HEK293T (cell line): ENCODE measurements around the gene CYP21A2.
"Not testable (repeated sequence)": the region's sequence is repeated elsewhere in the genome, so short reads cannot be mapped to it uniquely, and the experiment has no call there.

ENCODE experiments used
- CTCF ChIA-PET: fragments of 350-600 bp; formaldehyde crosslinking; extraction: SDS; loops from one replicate; lab custom pipeline; 2021; ENCODE audit warnings: antibody characterized with exemption, inconsistent platforms; lab: Yijun Ruan, JAX
- POLR2A ChIA-PET: fragments of 350-600 bp; formaldehyde crosslinking; extraction: SDS; loops from one replicate; lab custom pipeline; 2020; ENCODE audit warnings: antibody characterized with exemption, inconsistent platforms; lab: Yijun Ruan, JAX
- DNase-seq: peaks from one replicate; pipeline ENCODE4 v3.0.0; 2012; ENCODE audit warnings: mixed read lengths; ENCODE audit errors: extremely low spot score
- ARNT ChIP-seq: fragments of 450-650 bp; IDR thresholded peaks from 2 replicates; pipeline ENCODE4 v1.6.1; 2017; ENCODE audit warnings: mild to moderate bottlenecking
- BHLHE40 ChIP-seq: fragments of 450-650 bp; IDR thresholded peaks from 2 replicates; pipeline ENCODE4 v1.6.1; 2016; ENCODE audit warnings: mild to moderate bottlenecking, moderate library complexity, borderline replicate concordance
- CTBP1 ChIP-seq: fragments of 450-650 bp; IDR thresholded peaks from 2 replicates; pipeline ENCODE4 v1.6.1; 2016; ENCODE audit warnings: borderline replicate concordance
- ELF4 ChIP-seq: fragments of 450-650 bp; IDR thresholded peaks from 2 replicates; pipeline ENCODE4 v1.6.1; 2017; ENCODE audit warnings: antibody characterized with exemption
- FOXA1 ChIP-seq: fragments of 450-650 bp; IDR thresholded peaks from 2 replicates; pipeline ENCODE4 v1.6.1; 2016; ENCODE audit warnings: mild to moderate bottlenecking
- FOXK2 ChIP-seq: fragments of 450-650 bp; IDR thresholded peaks from 2 replicates; pipeline ENCODE4 v1.6.1; 2016; ENCODE audit warnings: mild to moderate bottlenecking
- FOXM1 ChIP-seq: fragments of 450-650 bp; IDR thresholded peaks from 2 replicates; pipeline ENCODE4 v1.6.1; 2017; ENCODE audit warnings: mild to moderate bottlenecking, borderline replicate concordance
- HDGF ChIP-seq: fragments of 450-650 bp; IDR thresholded peaks from 2 replicates; pipeline ENCODE4 v1.6.1; 2017; ENCODE audit warnings: antibody characterized with exemption, borderline replicate concordance
- L3MBTL2 ChIP-seq: fragments of 450-650 bp; conservative IDR thresholded peaks from 2 replicates; pipeline ENCODE4 v1.6.1; 2016; ENCODE audit warnings: mild to moderate bottlenecking
- LEF1 ChIP-seq: fragments of 450-650 bp; IDR thresholded peaks from 2 replicates; pipeline ENCODE4 v1.6.1; 2017; ENCODE audit warnings: mild to moderate bottlenecking, borderline replicate concordance
- NFRKB ChIP-seq: fragments of 450-650 bp; IDR thresholded peaks from 2 replicates; pipeline ENCODE4 v1.6.1; 2016; ENCODE audit warnings: mild to moderate bottlenecking, moderate library complexity
- SP1 ChIP-seq: fragments of 450-650 bp; IDR thresholded peaks from 2 replicates; pipeline ENCODE4 v1.6.1; 2017
- SUZ12 ChIP-seq: fragments of 450-650 bp; IDR thresholded peaks from 2 replicates; pipeline ENCODE4 v1.6.1; 2016; ENCODE audit warnings: mild to moderate bottlenecking
- TARDBP ChIP-seq: fragments of 450-650 bp; IDR thresholded peaks from 2 replicates; pipeline ENCODE4 v1.6.1; 2016
- ZNF384 ChIP-seq: fragments of 450-650 bp; IDR thresholded peaks from 2 replicates; pipeline ENCODE4 v1.6.1; 2016
- TF ChIP-seq, protein P1 (sequence below): fragments of 450-650 bp; IDR thresholded peaks from 2 replicates; pipeline ENCODE4 v1.6.1; 2016

Gene CYP21A2

DNA sequence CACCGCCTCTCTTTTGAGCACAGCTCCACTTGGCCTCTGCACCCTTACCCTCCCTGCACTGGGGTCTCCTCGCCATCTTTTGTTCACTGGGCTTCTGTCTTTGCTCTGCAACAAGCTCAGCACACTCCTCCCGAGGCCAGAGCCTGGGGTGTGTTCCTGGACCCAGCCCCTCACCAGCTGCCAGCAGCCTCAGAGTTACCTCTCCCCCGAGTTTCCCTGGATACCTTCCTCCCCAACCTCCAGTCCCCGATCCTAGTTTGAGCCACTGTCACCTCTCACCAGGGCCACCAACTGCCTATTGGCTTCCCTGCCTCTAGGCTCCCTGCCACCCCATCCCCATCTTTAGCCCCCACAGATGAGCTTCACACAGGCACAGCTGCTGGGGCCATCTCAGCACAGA, 12.3 kb downstream of the CYP21A2 start:
- CTCF ChIA-PET = interaction anchor here (1.0 kb wide), 1 partner anchor 818 kb away, joined by 3 read pairs; no protein-coding TSS in a partner anchor
- DNase-seq = no peak
- TF ChIP-seq NFRKB (no peak), L3MBTL2 (no peak), ARNT (no peak), FOXM1 (no peak)
- POLR2A ChIA-PET = no interaction called here

GRCh38 chr6:32052626-32053025, 14.4 kb downstream of the CYP21A2 start:
- CTCF ChIA-PET, POLR2A ChIA-PET, DNase-seq: not testable (repeated sequence)

- DNase-seq, CTCF ChIA-PET, POLR2A ChIA-PET: not testable (repeated sequence)
Observed at GRCh38 chr6:32053314-32053713, 15.1 kb downstream of the CYP21A2 start.

- CTCF ChIA-PET, POLR2A ChIA-PET, DNase-seq: not testable (repeated sequence)
Observed at GRCh38 chr6:32055756-32056155, 17.5 kb downstream of the CYP21A2 start.

GRCh38 chr6:32056254-32056653, 18.0 kb downstream of the CYP21A2 start:
- no peak for DNase-seq
- CTCF ChIA-PET = no interaction called here
- TF ChIP-seq LEF1 = no peak
- no peak for TF ChIP-seq SUZ12
- no peak for TF ChIP-seq ARNT
- TF ChIP-seq FOXM1 = no peak
- TF ChIP-seq CTBP1 = no peak
- TF ChIP-seq NFRKB = no peak
- TF ChIP-seq, protein P1, sequence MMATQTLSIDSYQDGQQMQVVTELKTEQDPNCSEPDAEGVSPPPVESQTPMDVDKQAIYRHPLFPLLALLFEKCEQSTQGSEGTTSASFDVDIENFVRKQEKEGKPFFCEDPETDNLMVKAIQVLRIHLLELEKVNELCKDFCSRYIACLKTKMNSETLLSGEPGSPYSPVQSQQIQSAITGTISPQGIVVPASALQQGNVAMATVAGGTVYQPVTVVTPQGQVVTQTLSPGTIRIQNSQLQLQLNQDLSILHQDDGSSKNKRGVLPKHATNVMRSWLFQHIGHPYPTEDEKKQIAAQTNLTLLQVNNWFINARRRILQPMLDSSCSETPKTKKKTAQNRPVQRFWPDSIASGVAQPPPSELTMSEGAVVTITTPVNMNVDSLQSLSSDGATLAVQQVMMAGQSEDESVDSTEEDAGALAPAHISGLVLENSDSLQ = no peak
- TF ChIP-seq HDGF = no peak
- TF ChIP-seq ZNF384 = no peak
- TF ChIP-seq BHLHE40 = no peak
- no peak for TF ChIP-seq L3MBTL2
- POLR2A ChIA-PET = no interaction called here

- DNase-seq = no peak
- TF ChIP-seq CTBP1 (no peak), FOXA1 (no peak), ZNF384 (no peak), SP1 (no peak), TARDBP (no peak), BHLHE40 (no peak), SUZ12 (no peak), FOXK2 (no peak), ELF4 (no peak), ARNT (no peak), NFRKB (no peak), HDGF (no peak), L3MBTL2 (no peak), LEF1 (no peak), FOXM1 (no peak)
- TF ChIP-seq, protein P1 = no peak
- ChIA-PET CTCF (no interaction called here), POLR2A (no interaction called here)
Observed at GRCh38 chr6:32057966-32058365, 19.8 kb downstream of the CYP21A2 start.

GRCh38 chr6:32058511-32058963, 20.3 kb downstream of the CYP21A2 start:
- CTCF ChIA-PET = no interaction called here
- no peak for TF ChIP-seq ZNF384
- TF ChIP-seq ELF4 = no peak
- no peak for TF ChIP-seq NFRKB
- TF ChIP-seq FOXK2 = no peak
- TF ChIP-seq FOXA1 = no peak
- no peak for TF ChIP-seq L3MBTL2
- no peak for TF ChIP-seq LEF1
- no peak for TF ChIP-seq SUZ12
- TF ChIP-seq TARDBP = no peak
- no peak for TF ChIP-seq BHLHE40
- no peak for TF ChIP-seq HDGF
- no peak for TF ChIP-seq SP1
- no peak for TF ChIP-seq FOXM1
- POLR2A ChIA-PET = no interaction called here
- DNase-seq = no peak

DNA sequence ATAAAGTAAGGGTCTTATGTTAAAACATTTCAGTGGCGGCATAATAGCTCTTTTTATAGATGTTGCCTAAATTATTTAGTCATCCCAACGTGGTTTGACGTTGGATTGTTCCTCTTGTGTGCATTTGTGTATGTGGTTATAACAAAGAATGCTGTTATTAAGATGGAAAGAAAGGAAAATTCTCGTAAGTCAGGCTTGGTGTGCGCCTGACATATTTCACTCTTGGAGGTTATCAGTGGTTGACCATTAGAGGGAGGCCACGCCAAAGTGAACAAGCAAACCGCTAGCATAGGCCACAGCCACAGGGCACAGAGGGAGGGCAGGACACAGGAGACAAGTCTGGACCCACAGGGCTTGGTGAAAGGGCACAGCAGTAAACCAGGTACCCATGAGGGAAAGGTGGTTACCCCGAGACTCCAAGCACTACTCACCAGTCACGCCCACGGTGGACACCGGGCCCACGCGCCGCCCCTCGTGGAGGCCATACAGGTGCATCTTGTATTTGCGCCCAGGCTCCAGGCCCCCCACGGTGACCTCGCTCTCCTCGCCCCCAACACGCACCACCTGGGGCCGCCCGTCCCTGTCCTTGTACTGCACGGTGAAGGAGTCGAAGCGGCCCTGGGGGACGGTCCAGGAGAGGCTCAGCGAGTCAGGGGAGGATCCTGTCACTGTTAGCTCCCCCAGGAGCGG, 22.9 kb downstream of the CYP21A2 start:
- ChIA-PET POLR2A (no interaction called here), CTCF (no interaction called here)
- DNase-seq = no peak
- no peak for TF ChIP-seq ARNT
- TF ChIP-seq ZNF384 = no peak

- CTCF ChIA-PET = no interaction called here
- DNase-seq = no peak
- TF ChIP-seq CTBP1 = no peak
- TF ChIP-seq SP1 = no peak
- no peak for TF ChIP-seq L3MBTL2
- no peak for TF ChIP-seq SUZ12
- no peak for TF ChIP-seq ELF4
- TF ChIP-seq, protein P1 = no peak
- TF ChIP-seq TARDBP = no peak
- TF ChIP-seq FOXK2 = no peak
- no peak for TF ChIP-seq LEF1
- POLR2A ChIA-PET = interaction anchor here (1.6 kb wide), 1 partner anchor 12 kb away, joined by 4 read pairs; no protein-coding TSS in a partner anchor
Observed at GRCh38 chr6:32064706-32065105, 26.5 kb downstream of the CYP21A2 start.

GRCh38 chr6:32067521-32067920, 29.3 kb downstream of the CYP21A2 start:
- CTCF ChIA-PET, POLR2A ChIA-PET, DNase-seq: not testable (repeated sequence)

DNA sequence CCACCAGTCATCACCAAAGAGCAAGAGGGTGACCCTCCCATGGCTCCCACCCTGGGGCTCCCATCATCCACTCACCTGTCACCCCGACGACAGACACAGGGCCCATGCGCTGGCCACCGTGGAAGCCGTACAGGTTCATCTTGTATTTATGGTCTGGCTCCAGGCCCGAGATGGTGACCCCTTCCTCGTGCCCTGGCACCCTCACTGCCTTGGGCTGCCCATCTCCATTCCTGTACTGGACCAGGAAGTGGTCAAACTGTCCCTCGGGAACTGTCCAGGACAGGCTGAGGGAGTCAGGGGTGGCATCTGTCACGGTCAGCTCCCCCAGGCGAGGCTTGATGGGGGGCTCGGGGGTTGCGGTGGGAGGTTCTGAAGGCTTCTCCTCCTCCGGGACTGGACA, 30.1 kb downstream of the CYP21A2 start:
- CTCF ChIA-PET, DNase-seq, POLR2A ChIA-PET: not testable (repeated sequence)
